HepG2 (cell line): ENCODE results near the gene RAD9A. TPM values are rescaled to one million over a fixed set of nuclear protein-coding genes. Genes with fewer than 3 reads are reported as not detected.

Experiments
- FOXP1 ChIP-seq, 2 experiments: fragments of 450-650 bp in 1 of 2; IDR thresholded peaks; 2 replicates each; pipeline ENCODE4 v1.6.1; 2017 to 2018; ENCODE audit warnings: antibody characterized with exemption in 1 of 2
- HMG20B ChIP-seq: conservative IDR thresholded peaks from 2 replicates; pipeline ENCODE4 v1.6.1; 2016; ENCODE audit warnings: missing genetic modification reagents, missing compliant biosample characterization
- HNF1B ChIP-seq: sonication (generic); formaldehyde crosslinking; IDR thresholded peaks from 2 replicates; pipeline ENCODE4 v1.5.1; 2020; ENCODE audit warnings: mild to moderate bottlenecking, moderate library complexity, missing genetic modification reagents
- KDM4B ChIP-seq: sonication (generic); formaldehyde crosslinking; IDR thresholded peaks from 2 replicates; pipeline ENCODE4 v1.4.0; 2020; ENCODE audit warnings: missing genetic modification reagents
- MAFK ChIP-seq, 2 experiments: IDR thresholded peaks in 1 of 2; conservative IDR thresholded peaks in 1 of 2; 2 replicates each; pipeline ENCODE4 v1.6.1; 2011; ENCODE audit warnings: improper control_type of control experiment in 2 of 2, low read length in 2 of 2
- MTF2 ChIP-seq: sonication (generic); formaldehyde crosslinking; IDR thresholded peaks from 2 replicates; pipeline ENCODE4 v1.5.0; 2020; ENCODE audit warnings: missing genetic modification reagents, borderline replicate concordance
- NFYB ChIP-seq: sonication (generic); formaldehyde crosslinking; IDR thresholded peaks from 2 replicates; pipeline ENCODE4 v1.4.0; 2020; ENCODE audit warnings: missing genetic modification reagents
- NR2F6 ChIP-seq, 2 experiments: IDR thresholded peaks; 2 replicates each; pipeline ENCODE4 v1.6.1; 2016; ENCODE audit warnings: antibody characterized with exemption in 1 of 2, mild to moderate bottlenecking in 1 of 2
- PLSCR1 ChIP-seq: sonication (generic); formaldehyde crosslinking; IDR thresholded peaks from 2 replicates; pipeline ENCODE4 v1.5.0; 2020; ENCODE audit warnings: missing genetic modification reagents, mild to moderate bottlenecking, borderline replicate concordance
- RORA ChIP-seq: sonication (generic); formaldehyde crosslinking; IDR thresholded peaks from 2 replicates; pipeline ENCODE4 v1.5.0; 2020; ENCODE audit warnings: mild to moderate bottlenecking, missing genetic modification reagents, moderate library complexity
- SNRNP70 ChIP-seq: fragments of 200-400 bp; formaldehyde crosslinking; IDR thresholded peaks from 2 replicates; pipeline ENCODE4 v1.6.1; 2017; ENCODE audit warnings: mild to moderate bottlenecking, low read depth, low read length, moderate library complexity
- SOX5 ChIP-seq: IDR thresholded peaks from 2 replicates; pipeline ENCODE4 v1.6.1; 2016; ENCODE audit warnings: borderline replicate concordance
- TFE3 ChIP-seq: IDR thresholded peaks from 2 replicates; pipeline ENCODE4 v1.6.1; 2016
- THAP9 ChIP-seq: sonication (generic); formaldehyde crosslinking; IDR thresholded peaks from 2 replicates; pipeline ENCODE4; 2020; ENCODE audit warnings: missing genetic modification reagents, mild to moderate bottlenecking, borderline replicate concordance
- YEATS2 ChIP-seq: sonication (generic); formaldehyde crosslinking; IDR thresholded peaks from 2 replicates; pipeline ENCODE4 v1.4.0; 2020; ENCODE audit warnings: missing genetic modification reagents, borderline replicate concordance
- YEATS4 ChIP-seq: sonication (generic); formaldehyde crosslinking; IDR thresholded peaks from 2 replicates; pipeline ENCODE4 v1.4.0; 2020; ENCODE audit warnings: missing genetic modification reagents, borderline replicate concordance
- ZC3H13 ChIP-seq: sonication (generic); formaldehyde crosslinking; IDR thresholded peaks from 2 replicates; pipeline ENCODE4 v1.8.1; 2023; ENCODE audit warnings: mild to moderate bottlenecking, missing genetic modification reagents, moderate library complexity
- ZNF296 ChIP-seq: sonication (generic); formaldehyde crosslinking; conservative IDR thresholded peaks from 2 replicates; pipeline ENCODE4 v1.5.0; 2020; ENCODE audit warnings: mild to moderate bottlenecking, missing genetic modification reagents
- ZNF335 ChIP-seq: sonication (generic); formaldehyde crosslinking; IDR thresholded peaks from 2 replicates; pipeline ENCODE4 v1.4.0; 2020; ENCODE audit warnings: missing genetic modification reagents
- ZNF567 ChIP-seq: sonication (generic); formaldehyde crosslinking; IDR thresholded peaks from 2 replicates; pipeline ENCODE4 v1.8.1; 2023; ENCODE audit warnings: mild to moderate bottlenecking, missing genetic modification reagents, borderline replicate concordance
- ZNF800 ChIP-seq: sonication (generic); formaldehyde crosslinking; IDR thresholded peaks from 2 replicates; pipeline ENCODE4 v1.4.0; 2020; ENCODE audit warnings: missing genetic modification reagents
- ZSCAN29 ChIP-seq: sonication (generic); formaldehyde crosslinking; conservative IDR thresholded peaks from 2 replicates; pipeline ENCODE4 v1.4.0; 2020; ENCODE audit warnings: mild to moderate bottlenecking, missing genetic modification reagents
- polyA plus RNA-seq, 8 experiments: library from polyadenylated mRNA; depleted of rRNA in 3 of 8; stranded (reverse) in 7 of 8; unstranded in 1 of 8; fragments of >200 nt; fragmentation: Illumina TruSeq in 4 of 8; extraction: Trizol in 4 of 8; gene quantifications; 2 replicates each; pipeline versions ENCODE4 v1.2.1 to v1.2.3, GENCODE V29; 2011 to 2016; ENCODE audit warnings: low read depth in 4 of 8, missing spikeins in 1 of 8, mixed read lengths in 1 of 8; ENCODE audit not compliant: insufficient read depth in 1 of 8
- total RNA-seq, 5 experiments: library from RNA; depleted of rRNA; stranded (reverse); fragments of >200 nt; fragmentation: Illumina TruSeq; extraction: Trizol; gene quantifications; 2 replicates each; pipeline ENCODE4 v1.2.3, GENCODE V29; 2016; ENCODE audit warnings: low read depth in 1 of 5

RAD9A gene
- total and polyA plus RNA-seq, 2 of the 13 experiments (the other 11 are each of a cell fraction or from before 2014, with no cell fraction given): 10.1 to 15.7 TPM

- TF ChIP-seq THAP9 (CRISPR knock-in tag) (0 out of 2 replicates have a peak, but pooled peaks have one; percentile 32), KDM4B (CRISPR knock-in tag) (no peak), YEATS2 (CRISPR knock-in tag) (no peak), PLSCR1 (CRISPR knock-in tag) (no peak), NFYB (CRISPR knock-in tag) (no peak), MAFK (conservative IDR thresholded peaks at IDR 0.05 in 1 of 2, IDR thresholded peaks at IDR 0.05 in 1 of 2; ENCODE audit: low read length in 2 of 2) (no peak), SOX5 (CRISPR knock-in tag) (no peak), HNF1B (peak; percentile 64), YEATS4 (CRISPR knock-in tag) (no peak), ZSCAN29 (no peak), ZNF800 (CRISPR knock-in tag) (peak; percentile 30; the same call in 1 of the 2 replicates), TFE3 (CRISPR knock-in tag) (no peak), SNRNP70 (no peak), MTF2 (CRISPR knock-in tag) (no peak), HMG20B (CRISPR knock-in tag) (no peak), RORA (CRISPR knock-in tag) (no peak), ZNF335 (CRISPR knock-in tag) (no peak), NR2F6 (IDR thresholded peaks at IDR 0.05) (no peak), NR2F6 (CRISPR knock-in tag; IDR thresholded peaks at IDR 0.05) (no peak), ZC3H13 (no peak), ZNF296 (CRISPR knock-in tag) (no peak), ZNF567 (no peak), FOXP1 (IDR thresholded peaks at IDR 0.05) (no peak), FOXP1 (CRISPR knock-in tag; IDR thresholded peaks at IDR 0.05) (no peak)
These were observed 9.2 kb downstream of the RAD9A start (continued) for GRCh38 chr11:67400942-67401494.
